Activated T-cell treated with anti-CD3 and anti-CD28 coated beads, Interleukin-2, amount 50 U/mL, for 24 hours (primary cell): ENCODE measurements around the gene UNKL.
"Not testable (repeated sequence)": the region's sequence is repeated elsewhere in the genome, so short reads cannot be mapped to it uniquely, and the experiment has no call there.

Source experiments
- DNase-seq: peaks from one replicate; pipeline ENCODE4 v3.0.0-alpha.2; 2020
- H3K27ac Mint-ChIP-seq: 2 replicates; pipeline ENCODE4 v1.8.0; 2020; ENCODE audit warnings: mild to moderate bottlenecking, mixed read lengths
- H3K27me3 Mint-ChIP-seq: 2 replicates; pipeline ENCODE4 v1.8.0; 2020; ENCODE audit warnings: mixed read lengths
- H3K36me3 Mint-ChIP-seq: 2 replicates; pipeline ENCODE4 v1.8.0; 2020; ENCODE audit warnings: low read depth, mixed read lengths
- H3K4me1 Mint-ChIP-seq: 2 replicates; pipeline ENCODE4 v1.8.0; 2020; ENCODE audit warnings: low read depth, mixed read lengths
- H3K4me3 Mint-ChIP-seq: 2 replicates; pipeline ENCODE4 v1.8.0; 2020; ENCODE audit warnings: mild to moderate bottlenecking, moderate library complexity, mixed read lengths
- H3K9me3 Mint-ChIP-seq: 2 replicates; pipeline ENCODE4 v1.8.0; 2020; ENCODE audit warnings: mixed read lengths

Gene UNKL

DNA sequence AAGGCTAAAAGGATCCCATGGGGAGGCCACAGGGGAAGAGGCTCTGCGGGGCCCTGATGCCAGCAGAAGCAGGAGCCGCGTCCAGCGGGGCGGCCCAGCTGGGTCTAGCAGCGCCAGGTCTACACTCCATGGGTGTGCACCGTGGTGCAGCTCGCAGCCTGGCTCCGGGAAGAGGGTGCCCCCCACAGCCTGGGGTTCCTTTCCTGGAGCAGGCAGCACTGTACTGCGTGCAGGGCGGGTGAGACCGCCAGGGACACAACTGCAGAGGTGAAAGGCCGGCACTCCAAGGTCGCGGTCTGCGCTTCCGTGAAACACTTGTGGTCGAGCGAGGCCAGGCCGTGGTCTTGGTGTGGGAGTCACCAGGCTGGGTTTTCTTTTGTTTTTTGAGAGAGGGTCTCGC, 36.3 kb upstream of the UNKL start:
- H3K27ac Mint-ChIP-seq = no peak overlapping the region
- H3K9me3 Mint-ChIP-seq = no peaks in the 10 kb centered on the region
- H3K27me3 Mint-ChIP-seq = no peaks in the 10 kb centered on the region
- peaks cover 64% of the 10 kb centered on the region for H3K36me3 Mint-ChIP-seq
- H3K4me1 Mint-ChIP-seq = no peaks in the 10 kb centered on the region
- DNase-seq = no peak
- H3K4me3 Mint-ChIP-seq = no peak overlapping the region

DNA sequence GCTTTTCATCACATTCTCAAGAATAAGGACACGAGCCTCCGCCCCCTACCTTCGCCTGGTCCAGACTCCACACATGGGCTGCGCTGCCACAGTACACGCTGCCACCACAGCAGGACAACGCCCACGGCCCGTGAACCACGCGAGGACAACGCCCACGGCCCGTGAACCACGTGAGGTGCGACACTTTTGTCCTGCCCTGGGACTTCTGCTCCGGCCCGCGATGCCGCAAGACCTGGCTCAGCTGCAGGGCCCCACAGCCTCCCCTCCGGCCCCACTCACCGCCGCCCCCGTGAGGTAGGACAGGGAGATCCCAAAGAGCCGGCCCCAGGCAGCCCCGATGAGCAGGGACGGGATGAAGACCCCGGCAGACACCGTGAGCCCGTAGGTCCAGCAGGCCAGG, 35.7 kb upstream of the UNKL start:
- no peak for DNase-seq
- H3K4me3 Mint-ChIP-seq = no peak overlapping the region
- no peak overlapping the region for H3K27ac Mint-ChIP-seq
- no peaks in the 10 kb centered on the region for H3K27me3 Mint-ChIP-seq
- peaks cover 64% of the 10 kb centered on the region for H3K36me3 Mint-ChIP-seq
- H3K9me3 Mint-ChIP-seq = no peaks in the 10 kb centered on the region
- no peaks in the 10 kb centered on the region for H3K4me1 Mint-ChIP-seq

DNA sequence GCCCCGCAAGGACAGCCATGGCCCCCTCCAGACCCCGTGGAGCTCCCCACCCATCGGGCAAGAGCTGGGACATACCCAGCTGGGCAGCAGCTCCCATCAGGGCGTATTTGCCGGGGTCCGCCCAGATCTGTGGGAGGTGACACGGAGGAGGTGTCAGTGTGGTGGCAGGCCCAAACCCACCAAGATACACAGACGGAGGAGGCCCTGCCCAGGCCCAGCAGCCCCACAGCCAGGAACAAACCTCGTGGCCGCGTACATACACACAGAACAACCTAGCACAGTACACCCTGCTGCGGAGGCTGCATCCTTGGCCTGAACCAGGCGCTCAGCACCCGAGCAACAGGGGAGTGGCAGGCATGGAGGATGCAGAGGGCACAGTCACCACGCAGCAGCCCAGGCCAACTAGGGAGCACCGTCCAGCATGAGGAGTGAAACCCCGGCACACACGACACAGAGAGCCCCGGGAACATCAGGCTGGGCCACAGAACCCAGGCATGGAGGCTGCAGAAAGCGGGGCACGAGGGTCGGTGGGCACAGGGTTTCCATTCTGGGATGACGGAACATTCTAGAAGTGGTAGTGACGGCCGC, 34.8 kb upstream of the UNKL start:
- Mint-ChIP-seq H3K4me3 (no peak overlapping the region), H3K4me1 (no peaks in the 10 kb centered on the region), H3K36me3 (peaks cover 60% of the 10 kb centered on the region), H3K27ac (no peak overlapping the region), H3K27me3 (no peaks in the 10 kb centered on the region), H3K9me3 (no peaks in the 10 kb centered on the region)
- DNase-seq = no peak

DNA sequence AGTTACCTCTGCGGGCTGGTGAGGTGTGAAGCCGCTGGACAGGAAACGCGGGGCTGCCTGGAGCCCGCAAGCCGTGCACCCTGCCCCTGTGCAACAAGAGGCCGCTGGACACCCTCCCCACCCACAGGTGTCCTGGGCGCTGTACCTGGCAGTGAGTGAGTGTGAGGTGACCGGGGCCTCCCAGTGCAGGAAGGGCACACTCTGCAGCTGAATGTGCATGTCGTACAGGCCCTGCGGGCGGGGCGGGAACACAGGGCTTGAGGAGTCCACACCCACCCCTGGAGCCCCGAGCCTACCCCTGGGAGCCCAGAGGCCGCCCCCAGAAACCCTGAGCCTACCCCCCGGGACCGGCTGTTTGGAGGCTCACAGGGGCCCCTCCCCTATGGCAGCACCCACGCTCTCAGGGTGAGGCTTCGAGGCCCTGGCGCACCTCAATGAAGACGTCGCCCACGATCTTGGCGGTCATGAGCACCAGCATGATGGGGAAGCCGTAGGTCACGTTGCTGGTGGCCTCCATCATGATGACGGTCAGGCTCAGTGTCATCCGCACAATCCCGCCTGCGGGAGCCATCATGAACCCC, 34.1 kb upstream of the UNKL start:
- no peak overlapping the region for H3K27ac Mint-ChIP-seq
- H3K9me3 Mint-ChIP-seq = no peaks in the 10 kb centered on the region
- no peak for DNase-seq
- peaks cover 55% of the 10 kb centered on the region for H3K36me3 Mint-ChIP-seq
- H3K4me1 Mint-ChIP-seq = no peaks in the 10 kb centered on the region
- H3K4me3 Mint-ChIP-seq = no peak overlapping the region
- H3K27me3 Mint-ChIP-seq = no peaks in the 10 kb centered on the region

DNA sequence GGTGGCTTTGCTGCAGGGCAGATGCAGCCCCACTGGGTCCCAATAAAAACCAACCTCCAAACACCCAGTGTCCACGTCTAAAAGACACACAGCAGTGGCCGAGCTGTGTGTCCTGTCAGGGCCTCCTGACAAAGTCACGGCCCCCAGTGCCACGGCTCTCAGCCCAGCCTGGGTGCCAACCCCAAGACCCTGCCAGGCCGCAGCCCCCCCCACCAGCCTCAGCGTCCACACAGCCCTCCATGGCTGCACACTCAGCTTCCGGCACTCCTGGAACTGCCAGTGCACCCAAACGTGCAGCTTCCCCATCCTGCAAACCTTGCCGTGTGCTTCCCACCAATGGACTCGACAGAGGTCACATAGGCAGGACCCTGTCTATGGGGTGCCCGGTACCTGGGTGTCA, 33.5 kb upstream of the UNKL start:
- Mint-ChIP-seq H3K4me3 (no peak overlapping the region), H3K27me3 (no peaks in the 10 kb centered on the region), H3K9me3 (no peaks in the 10 kb centered on the region), H3K4me1 (no peaks in the 10 kb centered on the region), H3K27ac (no peak overlapping the region), H3K36me3 (peaks cover 48% of the 10 kb centered on the region)
- DNase-seq = no peak

DNA sequence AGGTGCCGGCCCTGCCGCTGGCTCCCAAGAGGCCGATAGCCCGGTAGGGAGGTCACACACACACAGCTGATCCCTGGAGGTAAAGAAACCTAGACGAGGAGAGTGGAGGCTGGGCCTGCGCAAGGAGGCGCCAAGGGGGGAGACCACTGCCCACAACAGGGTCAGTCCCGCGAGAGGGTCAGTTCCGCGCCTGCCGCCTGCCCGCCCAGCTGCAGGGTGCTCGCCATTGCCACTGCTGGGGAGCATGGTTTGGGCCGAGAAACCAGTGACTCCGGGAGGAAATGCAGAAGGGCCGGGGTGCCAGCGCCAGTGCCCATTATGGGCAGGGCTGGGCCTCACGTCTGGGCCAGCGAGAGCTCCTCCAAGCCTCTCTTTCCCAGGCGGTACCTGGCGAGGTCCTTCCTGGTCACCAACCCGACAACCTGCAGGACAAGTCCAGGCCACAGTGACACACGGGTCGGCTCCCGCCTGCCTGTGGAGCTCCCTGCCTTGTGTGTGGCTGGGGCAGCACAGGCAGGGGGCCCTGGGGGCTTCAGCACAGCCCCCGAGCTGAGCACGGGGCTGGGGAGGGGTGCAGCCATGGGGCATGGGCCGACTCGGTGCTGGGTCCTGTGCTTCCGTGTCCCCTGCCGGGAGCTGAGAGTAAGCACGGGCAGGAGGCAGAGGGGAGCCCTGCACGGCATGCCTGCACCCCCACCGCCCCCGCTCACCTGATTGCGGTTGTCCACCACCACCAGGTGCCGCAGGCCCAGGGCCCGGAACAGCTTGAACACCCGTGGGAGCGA, 32.0 kb upstream of the UNKL start:
- DNase-seq = no peak
- Mint-ChIP-seq H3K4me3 (no peak overlapping the region), H3K9me3 (no peaks in the 10 kb centered on the region), H3K27me3 (no peaks in the 10 kb centered on the region), H3K27ac (no peak overlapping the region), H3K4me1 (no peaks in the 10 kb centered on the region), H3K36me3 (peaks cover 37% of the 10 kb centered on the region)

DNA sequence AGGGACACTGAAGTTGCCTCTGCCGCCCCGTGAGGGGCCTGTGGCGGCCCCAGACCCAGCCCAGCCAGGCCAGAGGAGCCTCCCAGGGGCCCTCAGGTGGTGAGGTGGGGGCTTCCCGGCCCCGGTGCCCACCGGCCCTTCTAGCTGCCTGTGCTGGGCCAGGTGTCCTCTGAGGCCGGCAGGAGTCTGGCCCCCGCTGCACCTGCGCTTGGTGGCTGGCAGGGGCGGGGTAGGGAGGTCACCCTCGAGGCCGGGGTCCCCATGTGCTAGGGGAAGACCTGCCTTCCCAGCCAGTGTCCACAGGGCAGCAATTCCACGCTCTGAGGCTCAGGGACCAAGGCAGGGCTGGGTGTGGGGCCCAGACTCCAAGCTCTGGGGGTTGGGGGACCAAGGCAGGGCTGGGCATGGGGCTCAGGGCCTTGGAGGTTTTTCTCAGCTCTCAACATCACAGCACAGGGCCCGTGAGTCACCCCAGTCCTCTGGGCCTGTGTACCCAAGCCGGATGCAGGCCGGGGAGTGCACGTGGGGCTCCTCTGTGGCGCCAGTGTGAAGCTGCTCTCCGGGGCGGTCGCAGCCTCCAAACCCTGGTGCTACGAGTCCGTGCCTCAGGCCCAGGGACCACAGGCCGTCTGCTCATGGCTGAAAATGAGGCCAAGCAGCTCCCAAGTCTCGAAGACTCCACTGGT, 31.2 kb upstream of the UNKL start:
- H3K36me3 Mint-ChIP-seq = peaks cover 32% of the 10 kb centered on the region
- H3K27me3 Mint-ChIP-seq = no peaks in the 10 kb centered on the region
- no peak for DNase-seq
- no peak overlapping the region for H3K27ac Mint-ChIP-seq
- no peaks in the 10 kb centered on the region for H3K4me1 Mint-ChIP-seq
- no peak overlapping the region for H3K4me3 Mint-ChIP-seq
- H3K9me3 Mint-ChIP-seq = no peaks in the 10 kb centered on the region

DNA sequence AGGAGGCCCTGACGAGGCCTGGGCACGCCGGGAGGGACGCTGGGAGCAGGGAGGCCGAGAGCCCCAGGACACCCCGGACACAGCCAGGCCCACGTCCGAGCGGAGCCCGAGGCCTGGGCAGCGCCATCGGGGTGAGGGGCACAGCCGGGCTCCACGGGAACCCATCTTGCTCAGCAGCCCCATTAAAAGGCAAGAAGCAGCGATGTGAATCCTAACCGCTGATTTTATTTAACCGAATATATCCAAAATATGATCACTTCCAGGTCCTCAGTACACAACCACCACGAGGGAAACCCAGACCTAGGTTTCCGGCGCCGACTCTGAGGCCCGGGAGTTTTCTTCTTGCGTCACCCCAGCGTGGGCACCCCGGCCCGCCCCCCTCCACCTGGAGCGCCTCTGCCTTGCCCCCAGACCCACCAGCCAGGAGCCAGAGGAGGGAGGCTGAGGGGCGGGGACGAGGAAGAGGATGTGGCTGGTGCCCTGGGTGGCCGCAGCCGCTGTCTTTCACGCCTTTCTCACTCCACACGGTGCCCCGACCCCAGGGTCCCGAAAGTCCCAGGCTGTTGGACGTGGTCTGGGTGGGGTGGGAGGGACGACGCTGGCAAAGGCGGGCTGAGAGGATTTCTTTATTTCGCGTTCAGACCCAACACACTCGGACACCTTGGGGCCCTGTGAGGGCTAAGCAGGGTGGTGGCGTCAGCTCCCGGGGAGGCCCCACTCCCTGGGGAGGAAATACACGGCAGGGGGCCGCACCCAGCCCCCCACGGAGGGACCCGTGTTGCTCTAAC, 30.4 kb upstream of the UNKL start:
- Mint-ChIP-seq H3K36me3 (peaks cover 25% of the 10 kb centered on the region), H3K4me3 (no peak overlapping the region)

DNA sequence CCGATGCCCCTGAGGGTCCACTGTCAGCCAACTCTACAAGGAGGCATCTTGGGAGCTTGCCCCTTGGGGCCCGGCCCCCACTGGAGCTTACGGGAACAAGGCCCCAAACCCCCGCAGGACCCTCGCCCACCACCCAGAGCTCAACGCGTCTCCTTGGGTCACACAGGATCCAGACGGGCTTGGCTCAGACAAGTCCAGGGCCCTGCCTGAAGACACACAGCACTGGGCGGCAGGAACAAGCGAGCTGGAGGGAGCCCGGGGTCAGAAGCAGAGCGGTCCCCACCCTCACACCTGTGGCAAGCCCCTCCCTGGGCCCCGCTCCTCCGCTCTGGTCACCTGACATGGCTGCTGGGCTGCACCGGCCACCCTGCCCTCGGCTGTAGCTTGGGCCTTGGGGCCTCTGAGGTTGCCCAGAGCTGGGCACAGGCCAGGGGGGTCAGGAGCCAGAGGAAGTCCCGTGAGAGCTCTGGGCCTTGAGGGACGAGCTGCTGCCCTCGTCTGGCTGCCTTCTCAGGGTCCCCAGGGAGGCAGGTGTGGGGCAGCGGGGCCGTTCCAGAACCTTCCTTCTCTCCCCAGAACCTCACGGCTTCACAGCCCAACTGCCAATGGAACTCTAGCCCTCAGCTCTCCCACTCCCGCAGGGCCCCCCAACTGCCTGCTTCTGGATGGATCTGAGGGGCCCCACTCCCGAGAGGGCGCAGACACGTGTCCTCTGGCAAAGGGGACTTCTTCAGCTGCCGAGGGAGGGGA, 29.7 kb upstream of the UNKL start, which contains the start of gene CCDC154:
CCDC154 (minus strand) TSS at position 577 of the 750 bp plus-strand sequence; CDS start at position 343, 234 bp downstream.
- H3K4me3 Mint-ChIP-seq = no peak within 1 kb of the TSS
- no peaks in the 10 kb centered on the region for H3K27me3 Mint-ChIP-seq
- no peaks in the 10 kb centered on the region for H3K9me3 Mint-ChIP-seq
- no peak for DNase-seq
- H3K4me1 Mint-ChIP-seq = no peaks in the 10 kb centered on the region
- H3K36me3 Mint-ChIP-seq = peaks cover 18% of the 10 kb centered on the region
- no peak within 1 kb of the TSS for H3K27ac Mint-ChIP-seq

More for the DNA sequence above, 30.4 kb upstream of the UNKL start:
- Mint-ChIP-seq H3K4me1 (no peaks in the 10 kb centered on the region), H3K27me3 (no peaks in the 10 kb centered on the region), H3K9me3 (no peaks in the 10 kb centered on the region), H3K27ac (no peak overlapping the region)
- no peak for DNase-seq

DNA sequence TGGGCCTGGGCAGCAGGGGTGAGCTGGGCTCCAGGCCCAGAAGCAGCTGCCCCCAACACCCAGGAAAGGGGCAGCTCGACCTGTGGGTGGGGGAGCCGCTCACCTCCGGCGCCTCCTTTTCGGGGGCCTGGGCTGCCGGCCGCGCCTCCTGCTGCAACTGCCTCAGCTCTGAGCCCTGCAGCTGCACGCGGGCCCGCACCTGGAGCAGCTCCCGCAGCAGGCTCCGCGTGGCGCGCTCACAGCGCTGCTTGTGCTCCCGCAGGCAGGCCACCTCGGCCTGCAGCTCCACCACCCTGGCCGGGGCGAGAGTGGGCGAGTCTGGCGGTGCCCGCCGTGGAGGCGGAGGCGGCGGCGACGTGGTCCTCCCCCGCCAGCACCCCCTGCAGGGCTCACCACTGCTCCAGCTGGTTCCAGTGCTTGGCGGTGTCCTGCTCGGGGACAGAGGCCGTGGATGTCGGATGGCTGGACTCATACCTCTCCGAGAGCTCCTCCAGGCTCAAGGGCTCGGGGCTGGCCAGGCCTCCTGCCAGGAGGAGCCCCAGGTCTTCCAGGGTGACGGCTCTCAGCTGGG, 29.0 kb upstream of the UNKL start:
- Mint-ChIP-seq H3K36me3 (peaks cover 14% of the 10 kb centered on the region), H3K4me3 (no peak overlapping the region), H3K4me1 (no peaks in the 10 kb centered on the region), H3K27ac (no peak overlapping the region), H3K9me3 (no peaks in the 10 kb centered on the region), H3K27me3 (no peaks in the 10 kb centered on the region)
- DNase-seq = no peak

DNA sequence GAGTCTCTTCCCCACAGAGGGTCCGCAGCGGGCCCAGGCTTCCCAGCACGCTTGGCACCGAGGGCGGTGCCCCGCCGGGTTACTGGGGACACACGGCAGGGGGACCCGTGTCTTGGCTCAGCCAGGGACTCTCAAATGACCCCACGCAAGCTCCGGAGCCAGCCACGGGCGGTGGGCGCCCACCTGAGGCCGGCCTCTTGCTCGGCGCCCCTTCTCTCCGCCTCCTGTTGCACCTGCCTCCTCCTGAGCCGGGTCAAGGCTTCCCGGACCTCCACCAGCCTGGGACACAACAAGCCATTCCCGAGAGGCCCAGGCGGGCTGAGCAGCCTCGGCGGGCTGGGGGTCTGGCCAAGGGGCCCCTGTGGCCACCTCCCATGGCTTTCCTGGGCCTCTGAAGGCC, 28.2 kb upstream of the UNKL start:
- Mint-ChIP-seq H3K27me3 (no peaks in the 10 kb centered on the region), H3K4me1 (no peaks in the 10 kb centered on the region), H3K9me3 (no peaks in the 10 kb centered on the region), H3K4me3 (no peak overlapping the region), H3K27ac (no peak overlapping the region), H3K36me3 (peaks cover 8% of the 10 kb centered on the region)
- DNase-seq = no peak

DNA sequence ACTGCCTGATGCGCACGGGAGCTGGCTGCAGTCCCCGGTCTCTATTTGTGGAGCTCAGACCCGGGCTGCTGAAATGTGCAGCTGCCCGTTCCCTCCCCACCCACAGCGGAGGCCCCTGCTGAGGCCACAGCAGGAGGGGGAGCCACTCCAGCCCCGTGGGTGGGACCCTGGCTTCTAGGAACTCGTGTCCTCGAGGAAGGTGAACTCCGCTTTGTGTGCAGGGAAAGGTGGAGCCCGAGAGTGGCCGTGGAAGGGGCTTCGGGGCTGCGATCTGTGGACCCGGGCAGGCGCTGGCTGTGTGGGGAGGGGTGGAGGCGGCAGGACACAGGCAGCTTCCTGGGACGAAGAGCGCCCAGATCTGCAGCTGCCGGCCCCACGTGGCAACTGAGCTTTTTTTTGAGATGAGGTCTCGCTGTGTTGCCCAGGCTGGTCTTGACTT, 26.9 kb upstream of the UNKL start:
- Mint-ChIP-seq H3K27ac (no peak overlapping the region), H3K36me3 (peaks cover 7% of the 10 kb centered on the region), H3K4me3 (no peak overlapping the region), H3K4me1 (no peaks in the 10 kb centered on the region), H3K27me3 (no peaks in the 10 kb centered on the region), H3K9me3 (no peaks in the 10 kb centered on the region)
- no peak for DNase-seq

DNA sequence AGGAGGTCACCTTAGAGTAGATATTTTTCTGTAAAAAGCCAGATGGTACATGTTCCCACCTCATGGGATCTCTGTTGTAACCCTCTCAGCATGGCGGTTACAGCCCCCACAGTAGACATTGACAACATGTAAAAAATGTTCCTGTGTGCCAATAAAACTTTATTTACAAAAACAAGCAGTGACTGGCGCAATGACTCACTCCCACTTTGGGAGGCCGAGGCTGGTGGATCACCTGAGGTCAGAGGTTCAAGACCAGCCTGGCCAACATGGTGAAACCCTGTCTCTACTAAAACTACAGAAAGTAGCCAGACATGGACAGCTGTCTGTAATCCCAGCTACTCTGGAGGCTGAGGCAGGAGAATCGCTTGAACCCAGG, 25.2 kb upstream of the UNKL start:
- not testable (repeated sequence) for H3K27ac Mint-ChIP-seq, H3K4me3 Mint-ChIP-seq, H3K27me3 Mint-ChIP-seq, H3K4me1 Mint-ChIP-seq, H3K9me3 Mint-ChIP-seq, H3K36me3 Mint-ChIP-seq, DNase-seq
